AG10803 (cell line): ENCODE data around the gene RBFA.
A peak's percentile ranks its signal among the peaks of the same experiment; 100 is the strongest.

ENCODE experiments used
- DNase-seq: peaks from one replicate; pipeline ENCODE4 v3.0.0; 2010; ENCODE audit warnings: low read depth
- H3K4me3 ChIP-seq: 2 replicates; pipeline ENCODE4 v1.5.1; 2011; ENCODE audit warnings: mild to moderate bottlenecking, low read length, control low read depth
- TF ChIP-seq, protein P1 (sequence below): conservative IDR thresholded peaks from 2 replicates; pipeline ENCODE4 v1.5.1; 2011; ENCODE audit warnings: mild to moderate bottlenecking, low read length, control low read depth, inconsistent platforms

RBFA gene, protein sequence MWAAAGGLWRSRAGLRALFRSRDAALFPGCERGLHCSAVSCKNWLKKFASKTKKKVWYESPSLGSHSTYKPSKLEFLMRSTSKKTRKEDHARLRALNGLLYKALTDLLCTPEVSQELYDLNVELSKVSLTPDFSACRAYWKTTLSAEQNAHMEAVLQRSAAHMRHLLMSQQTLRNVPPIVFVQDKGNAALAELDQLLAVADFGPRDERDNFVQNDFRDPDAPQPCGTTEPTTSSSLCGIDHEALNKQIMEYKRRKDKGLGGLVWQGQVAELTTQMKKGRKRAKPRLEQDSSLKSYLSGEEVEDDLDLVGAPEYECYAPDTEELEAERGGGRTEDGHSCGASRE

DNA sequence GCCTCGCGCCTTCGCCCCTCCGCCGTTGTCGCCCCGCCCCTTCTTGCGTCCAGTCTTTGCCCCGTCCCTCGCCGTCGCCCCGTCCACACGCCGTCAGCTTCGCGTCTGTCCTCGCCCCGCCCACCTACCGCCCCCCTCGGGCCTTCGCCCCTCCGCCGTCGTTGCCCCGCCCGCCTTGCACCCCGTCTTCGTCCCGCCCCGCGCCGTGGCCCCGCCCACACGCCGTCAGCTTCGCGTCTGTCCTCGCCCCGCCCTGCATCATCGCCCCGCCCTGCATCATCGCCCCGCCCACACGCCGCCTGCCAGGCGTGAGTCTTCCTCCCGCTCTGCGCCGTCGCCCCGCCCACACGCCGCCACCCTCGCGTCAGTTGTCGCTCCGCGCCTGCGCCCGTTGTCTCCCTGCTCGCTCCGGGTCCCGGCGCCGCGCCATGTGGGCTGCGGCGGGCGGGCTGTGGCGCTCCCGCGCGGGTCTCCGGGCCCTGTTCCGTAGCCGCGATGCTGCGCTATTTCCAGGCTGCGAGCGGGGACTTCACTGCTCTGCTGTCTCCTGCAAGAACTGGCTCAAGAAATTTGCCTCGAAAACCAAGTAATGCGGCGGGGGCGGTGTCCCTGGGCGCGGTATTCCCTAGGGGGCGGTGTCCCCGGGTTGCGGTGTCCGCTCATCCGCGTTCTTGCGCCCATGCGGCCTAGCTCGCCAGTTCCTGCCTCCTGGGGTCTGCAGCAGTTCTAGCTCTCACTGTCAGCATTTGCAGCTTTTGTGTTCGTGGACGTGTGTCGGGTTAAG is at the start of gene RBFA:
Gene RBFA (plus strand): TSS at position 367 of the 784 bp plus-strand sequence. CDS start 62 bp downstream, at position 429.
- DNase-seq, result peak; percentile 98
- TF ChIP-seq, protein P1, sequence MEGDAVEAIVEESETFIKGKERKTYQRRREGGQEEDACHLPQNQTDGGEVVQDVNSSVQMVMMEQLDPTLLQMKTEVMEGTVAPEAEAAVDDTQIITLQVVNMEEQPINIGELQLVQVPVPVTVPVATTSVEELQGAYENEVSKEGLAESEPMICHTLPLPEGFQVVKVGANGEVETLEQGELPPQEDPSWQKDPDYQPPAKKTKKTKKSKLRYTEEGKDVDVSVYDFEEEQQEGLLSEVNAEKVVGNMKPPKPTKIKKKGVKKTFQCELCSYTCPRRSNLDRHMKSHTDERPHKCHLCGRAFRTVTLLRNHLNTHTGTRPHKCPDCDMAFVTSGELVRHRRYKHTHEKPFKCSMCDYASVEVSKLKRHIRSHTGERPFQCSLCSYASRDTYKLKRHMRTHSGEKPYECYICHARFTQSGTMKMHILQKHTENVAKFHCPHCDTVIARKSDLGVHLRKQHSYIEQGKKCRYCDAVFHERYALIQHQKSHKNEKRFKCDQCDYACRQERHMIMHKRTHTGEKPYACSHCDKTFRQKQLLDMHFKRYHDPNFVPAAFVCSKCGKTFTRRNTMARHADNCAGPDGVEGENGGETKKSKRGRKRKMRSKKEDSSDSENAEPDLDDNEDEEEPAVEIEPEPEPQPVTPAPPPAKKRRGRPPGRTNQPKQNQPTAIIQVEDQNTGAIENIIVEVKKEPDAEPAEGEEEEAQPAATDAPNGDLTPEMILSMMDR, result peak; percentile 3; the same call in 1 of the 2 replicates
- H3K4me3 ChIP-seq, result peak within 1 kb of the TSS; percentile 94

DNA sequence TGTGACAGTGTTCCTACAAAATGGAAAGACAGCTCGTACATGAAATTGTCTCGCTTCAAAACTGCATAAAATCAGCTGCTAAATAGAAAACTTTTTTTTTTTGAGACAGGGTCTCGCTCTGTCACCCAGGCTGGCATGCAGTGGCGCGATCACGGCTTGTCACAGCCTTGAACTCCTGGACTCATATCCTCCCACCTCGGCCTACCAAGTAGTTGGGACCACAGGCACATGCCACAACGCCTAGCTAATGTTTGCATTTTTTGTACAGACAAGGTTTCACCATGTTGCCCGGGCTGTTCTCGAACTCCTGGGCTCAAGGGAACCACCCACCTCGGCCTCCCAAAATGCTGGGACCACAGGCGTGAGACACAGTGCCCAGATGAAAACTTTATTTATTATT is 49.1 kb upstream of the RBFA start:
- H3K4me3 ChIP-seq, result no peak overlapping the region
- TF ChIP-seq, protein P1, result no peak
- no peak for DNase-seq

DNA sequence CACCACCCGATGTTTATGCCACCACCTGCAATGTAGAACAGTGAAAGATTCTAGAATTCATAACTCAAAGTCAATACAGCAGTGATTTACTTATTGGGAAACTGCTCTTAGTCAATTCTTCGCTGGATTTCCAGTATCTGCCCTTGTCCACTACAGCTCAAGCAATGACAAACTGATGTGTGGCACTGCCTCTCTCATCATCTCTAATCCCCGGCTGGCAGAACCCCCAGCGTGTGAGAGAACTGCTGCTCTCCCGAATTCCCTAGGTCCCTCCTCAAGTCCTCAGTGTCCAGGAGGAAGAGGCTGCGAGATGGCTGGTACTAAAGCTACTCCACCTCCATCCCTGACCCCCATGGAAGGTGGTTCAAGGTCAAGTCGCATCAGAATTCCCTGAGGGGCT is 47.5 kb upstream of the RBFA start:
- DNase-seq, result no peak
- TF ChIP-seq, protein P1, result no peak
- peak overlapping the region; percentile 98 for H3K4me3 ChIP-seq

DNA sequence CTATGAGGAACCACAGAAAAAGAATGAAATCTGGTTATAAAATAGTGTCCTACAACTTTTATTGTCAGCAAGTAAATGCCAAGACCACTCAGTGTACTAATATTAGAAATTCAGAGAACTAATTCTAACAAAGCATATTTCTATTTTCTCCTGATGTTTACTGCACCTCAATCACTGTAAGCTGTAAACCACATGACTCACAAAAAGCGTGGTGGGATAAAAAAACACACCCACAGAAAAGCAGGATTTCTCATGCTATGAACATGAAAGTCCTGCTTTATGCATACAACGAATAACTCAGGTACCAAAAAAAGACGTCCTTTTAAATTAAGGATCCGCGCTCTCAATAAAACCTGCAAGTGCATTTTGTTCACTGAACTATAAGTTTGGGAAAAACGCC is 46.7 kb upstream of the RBFA start:
- DNase-seq, result peak; percentile 12
- peak overlapping the region; percentile 98 for H3K4me3 ChIP-seq

DNA sequence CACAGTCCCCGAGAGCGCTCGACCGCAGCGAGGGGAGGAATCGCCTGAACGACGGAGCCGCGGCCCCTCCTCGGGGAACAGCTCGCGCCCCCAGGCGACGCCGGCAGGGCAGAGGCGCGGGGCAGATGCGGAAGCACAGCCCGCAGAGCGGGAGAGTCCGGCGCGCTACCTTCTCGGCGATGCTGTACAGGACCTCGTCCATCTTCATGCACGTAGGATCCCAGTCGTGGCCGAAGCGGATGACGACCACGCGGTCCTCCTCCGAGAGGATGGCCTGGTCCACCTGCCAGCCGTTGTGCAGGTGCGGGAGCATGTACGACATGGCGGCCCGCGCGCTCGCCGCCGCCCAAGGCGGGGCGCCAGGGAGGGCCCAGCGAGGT is 46.2 kb upstream of the RBFA start:
- DNase-seq, result peak; percentile 27
- peak overlapping the region; percentile 98 for H3K4me3 ChIP-seq
- TF ChIP-seq, protein P1, result peak; percentile 36

More for the DNA sequence above, 46.7 kb upstream of the RBFA start:
- TF ChIP-seq, protein P1, result no peak

DNA sequence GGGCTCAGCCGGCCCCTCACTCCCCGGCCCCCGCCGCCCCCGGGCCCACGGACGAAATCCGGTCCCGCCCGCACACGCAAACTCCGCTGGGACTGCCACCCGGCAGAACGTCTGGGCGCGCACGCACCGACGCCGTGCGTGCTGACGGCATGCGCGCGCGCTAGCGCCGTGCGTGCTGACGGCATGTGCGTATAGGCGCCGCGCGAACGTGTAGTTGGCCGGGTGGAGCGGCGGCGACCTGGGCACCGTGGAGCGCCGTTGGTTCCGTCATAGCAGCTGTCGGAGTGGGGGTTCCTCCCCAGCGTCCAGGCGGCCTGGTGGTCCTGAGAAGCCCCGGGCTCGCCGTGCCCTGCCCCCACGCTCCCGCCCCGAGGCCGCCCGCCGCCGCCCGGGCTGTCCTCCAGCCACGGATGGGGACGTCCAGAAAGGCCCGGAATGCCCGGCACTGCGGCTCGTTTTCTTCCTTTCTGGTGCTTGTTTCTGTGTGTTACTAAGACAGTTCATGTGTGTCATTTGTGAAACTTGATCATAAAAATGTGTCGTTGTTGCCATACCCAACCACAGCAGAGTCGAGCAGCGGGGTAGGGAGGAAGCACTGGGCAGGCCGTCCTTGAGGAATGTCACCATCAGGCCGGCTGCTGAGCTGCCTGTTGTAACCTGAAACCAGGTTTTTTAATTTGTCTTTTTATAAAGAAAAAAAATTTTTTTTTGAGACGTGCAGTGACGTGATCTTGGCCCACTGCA is 45.6 kb upstream of the RBFA start, which contains the start of gene TXNL4A:
Gene TXNL4A (minus strand): TSS at position 113 of the 744 bp plus-strand sequence. CDS start 171 bp downstream, outside the sequence.
- TF ChIP-seq, protein P1, result no peak
- DNase-seq, result peak; percentile 86
- H3K4me3 ChIP-seq, result peak within 1 kb of the TSS; percentile 98
